A549 treated with CpdA at 1 μM for 4 hours (cell line): ENCODE measurements around the gene TXNDC16. TPM values are rescaled to one million over a fixed set of nuclear protein-coding genes. Genes with fewer than 3 reads are reported as not detected.

ENCODE experiments used
- total RNA-seq: library from RNA; stranded (reverse); fragments of 200-300 nt; extraction: Qiagen RNA extraction; gene quantifications from 5 replicates; pipeline ENCODE4 v1.2.3, GENCODE V29; 2022; ENCODE audit warnings: low read depth

TXNDC16 gene, protein sequence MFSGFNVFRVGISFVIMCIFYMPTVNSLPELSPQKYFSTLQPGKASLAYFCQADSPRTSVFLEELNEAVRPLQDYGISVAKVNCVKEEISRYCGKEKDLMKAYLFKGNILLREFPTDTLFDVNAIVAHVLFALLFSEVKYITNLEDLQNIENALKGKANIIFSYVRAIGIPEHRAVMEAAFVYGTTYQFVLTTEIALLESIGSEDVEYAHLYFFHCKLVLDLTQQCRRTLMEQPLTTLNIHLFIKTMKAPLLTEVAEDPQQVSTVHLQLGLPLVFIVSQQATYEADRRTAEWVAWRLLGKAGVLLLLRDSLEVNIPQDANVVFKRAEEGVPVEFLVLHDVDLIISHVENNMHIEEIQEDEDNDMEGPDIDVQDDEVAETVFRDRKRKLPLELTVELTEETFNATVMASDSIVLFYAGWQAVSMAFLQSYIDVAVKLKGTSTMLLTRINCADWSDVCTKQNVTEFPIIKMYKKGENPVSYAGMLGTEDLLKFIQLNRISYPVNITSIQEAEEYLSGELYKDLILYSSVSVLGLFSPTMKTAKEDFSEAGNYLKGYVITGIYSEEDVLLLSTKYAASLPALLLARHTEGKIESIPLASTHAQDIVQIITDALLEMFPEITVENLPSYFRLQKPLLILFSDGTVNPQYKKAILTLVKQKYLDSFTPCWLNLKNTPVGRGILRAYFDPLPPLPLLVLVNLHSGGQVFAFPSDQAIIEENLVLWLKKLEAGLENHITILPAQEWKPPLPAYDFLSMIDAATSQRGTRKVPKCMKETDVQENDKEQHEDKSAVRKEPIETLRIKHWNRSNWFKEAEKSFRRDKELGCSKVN
- total RNA-seq: 0.91 to 1.5 TPM (median 1.1 TPM) in 5 replicates

DNA sequence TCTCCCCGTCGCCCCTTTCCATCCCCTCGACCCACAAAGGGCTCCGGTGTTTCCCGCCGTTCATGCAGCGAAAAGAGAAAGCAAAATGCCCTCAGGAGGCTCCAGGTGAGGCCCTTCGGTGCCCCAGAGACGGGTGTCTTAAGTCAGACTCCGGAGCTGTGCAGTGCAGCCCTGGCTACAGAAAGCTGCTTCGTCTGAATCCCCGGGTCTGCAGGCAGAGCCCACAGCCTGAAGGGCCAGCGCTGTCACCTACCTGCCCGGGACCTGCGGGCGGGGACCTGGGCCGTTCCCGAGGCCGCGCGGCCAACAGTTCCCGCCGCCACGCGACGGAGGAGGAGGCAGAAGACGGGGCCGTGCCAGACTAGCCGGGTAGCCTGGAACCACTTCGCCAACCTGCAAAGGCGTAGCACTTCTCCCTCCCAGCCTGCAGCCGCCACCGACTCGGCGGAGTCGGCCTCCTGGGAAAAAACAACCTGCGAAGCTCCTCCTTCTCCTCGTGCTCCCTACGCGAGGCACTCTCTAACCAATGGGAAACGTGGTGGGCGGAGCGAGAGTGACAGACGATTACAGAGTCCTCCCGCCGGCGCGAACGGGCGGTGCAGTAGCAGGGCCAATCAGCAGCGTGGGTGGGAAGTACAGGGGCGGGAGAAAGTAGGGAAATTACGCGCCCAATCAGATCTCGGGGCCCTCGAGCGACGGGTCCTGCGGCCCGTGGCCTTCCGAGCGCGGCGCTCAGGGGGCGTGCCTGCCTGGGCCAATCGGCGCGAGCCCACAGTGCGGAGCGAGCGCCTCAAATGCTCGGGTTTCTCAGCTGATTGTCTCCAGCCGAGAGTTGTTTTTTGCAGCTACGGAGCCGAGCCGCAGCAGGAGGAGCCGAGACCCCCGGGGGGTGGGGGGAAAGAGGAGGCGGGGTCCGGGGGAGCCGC lies at the start of gene TXNDC16, which contains the start of gene GPR137C:
Gene TXNDC16 (minus strand): TSS at position 443 of the 926 bp plus-strand sequence. CDS start 8,948 bp downstream, outside the sequence.
Gene GPR137C (plus strand): TSS at position 774 of the 926 bp plus-strand sequence. CDS start 312 bp downstream, outside the sequence.

Other genes with a start within 250 kb of the TXNDC16 start
- 1.3 to 1.6 TPM (median 1.5 TPM) in 5 replicates for gene PTGER2, start 238.2 kb downstream of the TXNDC16 start, total RNA-seq
- gene GPR137C, start 331 bp upstream of the TXNDC16 start, total RNA-seq: 0.07 to 0.15 TPM (median 0.11 TPM) in 4 of 5 replicates, not detected in the other
- 47.0 to 59.2 TPM (median 54.9 TPM) in 5 replicates for gene ERO1A, start 143.1 kb upstream of the TXNDC16 start, total RNA-seq
- gene PSMC6, start 154.7 kb upstream of the TXNDC16 start, total RNA-seq: 88.7 to 120 TPM (median 91.2 TPM) in 5 replicates
- gene STYX, start 177.7 kb upstream of the TXNDC16 start, total RNA-seq: 4.7 to 5.9 TPM (median 5.5 TPM) in 5 replicates
- 44.1 to 48.3 TPM (median 45.6 TPM) in 5 replicates for gene GNPNAT1, start 239.1 kb upstream of the TXNDC16 start, total RNA-seq